Heart right ventricle (tissue), 16 donors: ENCODE measurements around the gene MGAT5B. TPM values are rescaled to one million over a fixed set of nuclear protein-coding genes. Genes with fewer than 3 reads are reported as not detected.
A peak's percentile ranks its signal among the peaks of the same experiment; 100 is the strongest.

Experiments
- ATAC-seq, 8 donors: fragments of 200-7000 bp; cut with Tn5 transposase; one replicate each; pipeline ENCODE4 v1.9.1; 2020; ENCODE audit warnings: mild to moderate bottlenecking in 8 of 8, moderate library complexity in 8 of 8, moderate number of reproducible peaks in 1 of 8
- DNase-seq, 2 donors: peaks; one replicate each; pipeline ENCODE4 v3.0.0-alpha.2; 2020
- H3K27ac ChIP-seq, 10 donors: fragments of 200-600 bp; sonication (generic) in 2 of 10; one replicate each; pipeline versions ENCODE4 v1.5.0 to v1.8.0; 2020 to 2022; ENCODE audit warnings: mild to moderate bottlenecking in 3 of 10
- H3K27me3 ChIP-seq, 7 donors: fragments of 200-600 bp; one replicate each; pipeline ENCODE4 v1.8.0; 2021 to 2022; ENCODE audit warnings: mild to moderate bottlenecking in 2 of 7
- H3K36me3 ChIP-seq, 9 donors: fragments of 200-600 bp; sonication (generic) in 1 of 9; one replicate each; pipeline versions ENCODE4 v1.5.0 to v1.8.0; 2020 to 2022; ENCODE audit warnings: mild to moderate bottlenecking in 2 of 9
- H3K4me1 ChIP-seq, 9 donors: fragments of 200-600 bp; sonication (generic) in 1 of 9; one replicate each; pipeline versions ENCODE4 v1.5.0 to v1.8.0; 2020 to 2022; ENCODE audit warnings: mild to moderate bottlenecking in 4 of 9
- H3K4me3 ChIP-seq, 10 donors: fragments of 200-600 bp; sonication (generic) in 2 of 10; one replicate each; pipeline versions ENCODE4 v1.5.0 to v1.8.0; 2020 to 2022; ENCODE audit warnings: mild to moderate bottlenecking in 7 of 10, moderate library complexity in 2 of 10
- H3K9me3 ChIP-seq, 11 donors: fragments of 200-600 bp in 10 of 11; sonication (generic) in 2 of 11; one replicate each; pipeline versions ENCODE4 v1.5.0 to v1.8.0; 2013 to 2022; ENCODE audit warnings: mild to moderate bottlenecking in 2 of 11, control low read depth in 1 of 11, moderate library complexity in 1 of 11
- CTCF ChIP-seq, 9 donors: fragments of 200-600 bp; sonication (generic) in 2 of 9; IDR thresholded peaks; one replicate each; pipeline versions ENCODE4 v1.5.0 to v1.8.0; 2021 to 2022; ENCODE audit warnings: antibody characterized with exemption in 9 of 9, mild to moderate bottlenecking in 5 of 9, moderate library complexity in 1 of 9
- WGBS, 2 donors: extraction: QIAGEN DNeasy Blood & Tissue Kit; methylation state at CpG; one replicate each; pipeline ENCODE4 v1.1.7; 2013; ENCODE audit warnings: inconsistent platforms in 1 of 2; 5-methylcytosine and 5-hydroxymethylcytosine counted together
- intact Hi-C, 10 donors: fragments of 100-400 bp; cut with DNase I; formaldehyde crosslinking; loops; one replicate each; pipeline versions ENCODE4 v1.11.1 to v1.14.2; 2022
- long read RNA-seq, 3 donors: library from polyadenylated mRNA; unstranded; transcript quantifications; one replicate each; pipeline ENCODE4 v2.0.0, GENCODE V29; 2020 to 2021
- polyA plus RNA-seq, 2 donors: library from polyadenylated mRNA; stranded (reverse); fragments of 200-250 nt; gene quantifications; one replicate each; pipeline ENCODE4 v1.2.3, GENCODE V29; 2013
- total RNA-seq, 10 donors: library from RNA; stranded (reverse); fragmentation: NEBNext Ultra II Directional in 3 of 10; extraction: Animal tissue kit (Norgen Biotek cat#: 25700) in 3 of 10; gene quantifications; one replicate each; pipeline versions ENCODE4 v1.2.1 to v1.2.4, GENCODE V29; 2021 to 2023
- donor health status: Arrhythmogenic right ventricular cardiomyopathy.
- donor health status: ischemic (EF 13 %, LVEDD 7.1; RV severe dilation, severe dysfunction).
- donor health status: healthy with polysubstance abuse.
- donor health status: DM: no; HTN: yes; CAD: no.
- donor health status: DM: no; HTN: no; CAD: no.
- donor health status: ischemic (EF 25% LVEDD 6.9; RV normal size, moderate dysfunction).
- donor health status: ischemic (EF 25% LVEDD 5.7; RV mildly dilated, moderate dysfunction).
- donor health status: healthy.
- donor health status: DM: yes; HTN: yes; CAD: no.
- donor health status: Ischemic cardiomyopathy.
- donor health status: ischemic (EF 35%, LVEDD 5.7; RV mildly dilated, moderate dysfunction).
- donor health status: nonischemic (EF 11% LVEDD 7.7; RV severe dilation, severe dysfunction).
- donor health status: DM: yes; HTN: yes; CAD: no.
- donor health status: PGD.
- donor health status: ischemic (EF 29% LVEDD 5.4; RV normal size, mild dysfunction).
- donor health status: nonischemic (EF 23%, LVEDD 6.1; RV moderate dilation, normal function).

MGAT5B gene
- total RNA-seq (under 1 TPM in 2 of 10 donors, not detected in 8; 0.10 to 0.15 TPM), polyA plus RNA-seq (under 1 TPM; 0.09 to 0.29 TPM)
- long read RNA-seq, donor 1, result 0 reads
- long read RNA-seq, donor 2, result 0 reads
- long read RNA-seq, donor 3, result 0 reads

GRCh38 chr17:76868176-76868668, at the start of gene MGAT5B:
Gene MGAT5B, plus strand, starts transcription at chr17:76868404. Its CDS starts 626 bp downstream, at chr17:76869030.
- DNase-seq, result peak; percentile 68 to 83
- peak; percentile 69 to 96 (median 84) for TF ChIP-seq CTCF (IDR thresholded peaks at IDR 0.05)
- H3K4me3 ChIP-seq, result peak within 1 kb of the TSS in 9 of 10 donors; percentile 18 to 36 (median 25)
- H3K9me3 ChIP-seq, result no peaks in the 10 kb centered on the region
- H3K27me3 ChIP-seq, result peaks cover 16 to 69% (median 64%) of the 10 kb centered on the region in 7 donors
- H3K4me1 ChIP-seq, result peaks cover 0 to 19% (median 16%) of the 10 kb centered on the region in 9 donors
- ATAC-seq, result peak; percentile 89 to 98 (median 94)
- intact Hi-C loops, result loop anchor here in 9 of 10 donors (1.0 to 10.0 kb wide), 8 partner anchors 184 to 387 kb away; no protein-coding TSS in a partner anchor
- WGBS, 2 donors, result 0% methylated on average over 75 of the region's 76 CpGs
- no peaks in the 10 kb centered on the region for H3K36me3 ChIP-seq
- H3K27ac ChIP-seq, result no peak within 1 kb of the TSS

GRCh38 chr17:76820039-76820438, 48.2 kb upstream of the MGAT5B start:
- H3K36me3 ChIP-seq, result no peaks in the 10 kb centered on the region
- DNase-seq (no peak), ATAC-seq (peak in 2 of 8 donors; percentile 39 to 62)
- WGBS, 2 donors, result 13 to 18% methylated on average over 1 of the region's 1 CpG
- H3K4me3 ChIP-seq, result no peak overlapping the region
- intact Hi-C loops, result no loop called here
- no peaks in the 10 kb centered on the region for H3K9me3 ChIP-seq
- H3K27ac ChIP-seq, result no peak overlapping the region
- peaks cover 0 to 17% (median 3%) of the 10 kb centered on the region in 7 donors for H3K27me3 ChIP-seq
- peaks cover 0 to 5% (median 0%) of the 10 kb centered on the region in 9 donors for H3K4me1 ChIP-seq
- no peak for TF ChIP-seq CTCF (IDR thresholded peaks at IDR 0.05)

- no peaks in the 10 kb centered on the region for H3K36me3 ChIP-seq
- no peaks in the 10 kb centered on the region for H3K9me3 ChIP-seq
- no peak overlapping the region for H3K27ac ChIP-seq
- ATAC-seq, result no peak
- intact Hi-C loops, result no loop called here
- peaks cover 0 to 5% (median 0%) of the 10 kb centered on the region in 9 donors for H3K4me1 ChIP-seq
- peaks cover 0 to 17% (median 3%) of the 10 kb centered on the region in 7 donors for H3K27me3 ChIP-seq
- no peak for DNase-seq
- no peak for TF ChIP-seq CTCF (IDR thresholded peaks at IDR 0.05)
- H3K4me3 ChIP-seq, result no peak overlapping the region
- 49 to 71% methylated on average over 4 of the region's 4 CpGs for WGBS, 2 donors
Observed at GRCh38 chr17:76820561-76820960, 47.6 kb upstream of the MGAT5B start.

- WGBS, 2 donors, result 54 to 63% methylated on average over 7 of the region's 7 CpGs
- Histone ChIP-seq H3K27me3 (peaks cover 0 to 17% (median 0%) of the 10 kb centered on the region in 7 donors), H3K4me3 (no peak overlapping the region), H3K27ac (no peak overlapping the region), H3K9me3 (no peaks in the 10 kb centered on the region), H3K36me3 (no peaks in the 10 kb centered on the region), H3K4me1 (peaks cover 0 to 8% (median 0%) of the 10 kb centered on the region in 9 donors)
- TF ChIP-seq CTCF (IDR thresholded peaks at IDR 0.05), result no peak
- DNase-seq, result no peak
- no peak for ATAC-seq
- intact Hi-C loops, result no loop called here
Observed at GRCh38 chr17:76822184-76822778, 45.9 kb upstream of the MGAT5B start.
